CD4-positive, alpha-beta T cell treated with Interleukin-6 at 100 ng/mL for 8 hours (primary cell): ENCODE measurements around the gene HOXA3.

Experiments
- DNase-seq: peaks from one replicate; pipeline ENCODE4 v3.0.0-alpha.2; 2020; ENCODE audit warnings: mixed read lengths, low spot score

Gene HOXA3

DNA sequence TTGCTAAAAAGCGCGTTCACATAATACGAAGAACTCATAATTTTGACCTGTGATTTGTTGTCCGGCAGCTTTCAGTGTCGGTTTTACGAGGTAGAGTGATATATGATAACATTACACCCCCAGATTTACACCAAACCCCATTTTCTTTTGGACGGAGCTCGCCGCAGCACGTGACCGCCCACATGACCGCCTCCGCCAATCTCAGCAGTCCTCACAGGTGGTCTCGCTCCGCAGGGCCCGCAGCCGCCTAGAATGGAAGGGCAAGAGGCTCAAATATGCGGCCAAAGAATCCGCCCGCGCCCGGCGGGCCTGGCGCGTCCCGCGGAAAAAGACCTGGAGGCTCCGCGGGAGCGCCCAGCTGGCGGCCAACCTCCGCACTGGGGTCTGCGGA lies 4.1 kb upstream of the HOXA3 start, which contains the start of gene HOXA7:
HOXA7 (minus strand) TSS at position 168 of the 391 bp plus-strand sequence; CDS start at position 38, 130 bp downstream.
- DNase-seq: no peak

DNA sequence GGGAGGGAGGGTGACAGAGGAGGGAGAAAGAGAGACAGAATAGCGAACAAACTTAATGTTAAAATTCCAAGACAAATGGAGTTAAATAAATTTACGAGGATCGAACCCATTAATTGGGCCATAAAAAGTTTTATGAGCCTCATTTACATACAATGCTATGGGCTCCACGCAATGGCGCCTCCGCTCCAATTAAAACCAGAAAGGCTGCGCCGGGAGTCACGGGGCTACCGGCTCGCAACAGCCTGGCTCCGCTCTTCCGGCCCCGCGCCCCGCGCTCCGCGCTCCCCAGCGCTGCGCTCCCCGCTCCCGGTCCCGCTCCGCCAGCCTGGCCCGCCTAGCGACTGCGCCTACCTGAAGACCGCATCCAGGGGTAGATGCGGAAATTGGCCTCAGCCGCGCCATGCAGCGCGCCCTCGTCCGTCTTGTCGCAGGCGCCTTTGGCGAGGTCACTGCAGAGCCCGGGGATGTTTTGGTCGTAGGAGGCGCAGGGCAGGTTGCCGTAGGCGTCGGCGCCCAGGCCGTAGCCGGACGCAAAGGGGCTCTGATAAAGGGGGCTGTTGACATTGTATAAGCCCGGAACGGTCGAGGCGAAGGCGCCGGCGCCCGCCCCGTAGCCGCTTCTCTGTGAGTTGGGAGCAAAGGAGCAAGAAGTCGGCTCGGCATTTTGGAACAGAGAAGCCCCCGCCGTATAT lies 3.6 kb upstream of the HOXA3 start:
- no peak for DNase-seq

DNA sequence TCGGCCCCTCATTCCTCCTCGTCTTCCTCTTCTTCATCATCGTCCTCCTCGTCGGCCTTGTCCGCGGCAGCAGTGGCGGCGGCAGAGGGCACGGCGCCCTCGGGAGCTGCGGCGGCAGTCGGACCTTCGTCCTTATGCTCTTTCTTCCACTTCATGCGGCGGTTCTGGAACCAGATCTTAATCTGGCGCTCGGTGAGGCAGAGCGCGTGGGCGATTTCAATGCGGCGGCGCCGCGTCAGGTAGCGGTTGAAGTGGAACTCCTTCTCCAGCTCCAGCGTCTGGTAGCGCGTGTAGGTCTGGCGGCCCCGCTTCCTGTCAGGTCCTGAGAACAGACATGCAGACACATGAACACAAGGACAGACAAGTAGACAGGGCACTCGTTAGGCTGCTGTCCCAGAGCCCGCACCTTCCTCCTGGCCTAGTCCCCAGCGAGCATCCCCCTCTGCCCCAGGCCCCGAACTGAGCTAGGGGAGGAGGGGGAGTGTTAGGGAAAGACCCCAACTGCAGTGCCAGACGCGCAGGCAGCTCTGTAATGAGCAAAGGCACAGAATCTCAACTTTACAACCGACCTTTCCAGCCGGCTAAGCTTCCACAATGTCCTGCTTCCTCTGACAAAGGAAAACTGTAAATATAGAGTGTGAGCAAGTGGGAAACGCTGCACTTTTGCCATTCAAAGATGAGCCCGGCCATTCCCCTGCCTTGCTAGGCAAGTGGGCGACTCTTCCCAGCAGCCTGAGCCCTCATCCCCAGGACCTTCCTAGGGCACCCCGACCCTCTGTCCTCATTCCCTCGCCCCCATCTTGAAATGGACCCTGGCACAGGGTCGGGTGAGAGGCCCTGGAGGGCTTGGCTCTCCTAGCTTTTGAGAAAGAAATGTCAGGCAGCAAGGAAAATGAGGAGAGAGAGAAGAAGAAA lies 2.8 kb upstream of the HOXA3 start:
- no peak for DNase-seq

DNA sequence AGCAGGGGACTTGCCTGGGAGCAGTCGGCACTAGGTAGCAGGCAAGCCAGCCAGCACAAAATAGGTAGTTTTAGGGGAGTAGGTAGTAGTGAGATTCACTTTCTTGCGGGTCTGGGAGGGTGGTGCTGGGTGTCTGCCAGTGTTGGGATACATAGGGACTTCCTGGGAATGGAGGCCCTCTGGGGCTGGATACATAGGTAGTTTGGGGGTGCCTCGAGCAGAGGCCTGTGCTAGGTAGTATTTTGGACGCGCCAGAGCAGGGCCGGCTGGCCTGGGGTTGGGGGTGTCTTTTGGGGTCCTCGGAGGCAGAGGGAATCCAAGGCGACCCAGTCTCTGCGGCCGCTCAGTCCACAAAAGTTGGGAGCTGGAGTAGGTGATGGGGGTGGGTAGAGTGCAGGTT lies 2.0 kb upstream of the HOXA3 start:
- no peak for DNase-seq

DNA sequence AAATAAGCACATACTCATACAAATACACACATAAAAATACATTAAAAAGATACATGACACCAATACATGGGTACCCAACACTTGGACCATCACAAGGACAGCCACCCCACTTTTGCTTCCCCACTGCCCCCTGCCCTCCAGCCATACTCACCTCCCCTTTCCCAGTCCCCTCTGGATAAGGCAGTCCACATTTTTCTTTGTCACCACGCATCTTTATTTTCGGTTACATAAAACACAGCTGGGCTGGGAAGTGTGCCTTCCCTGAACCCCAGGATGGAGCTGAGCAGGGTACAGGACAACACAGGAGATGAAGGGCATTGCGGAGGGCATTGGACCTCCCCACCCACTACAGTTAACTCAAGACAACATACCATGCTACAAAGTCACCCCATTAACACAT lies 1.1 kb upstream of the HOXA3 start:
- no peak for DNase-seq

DNA sequence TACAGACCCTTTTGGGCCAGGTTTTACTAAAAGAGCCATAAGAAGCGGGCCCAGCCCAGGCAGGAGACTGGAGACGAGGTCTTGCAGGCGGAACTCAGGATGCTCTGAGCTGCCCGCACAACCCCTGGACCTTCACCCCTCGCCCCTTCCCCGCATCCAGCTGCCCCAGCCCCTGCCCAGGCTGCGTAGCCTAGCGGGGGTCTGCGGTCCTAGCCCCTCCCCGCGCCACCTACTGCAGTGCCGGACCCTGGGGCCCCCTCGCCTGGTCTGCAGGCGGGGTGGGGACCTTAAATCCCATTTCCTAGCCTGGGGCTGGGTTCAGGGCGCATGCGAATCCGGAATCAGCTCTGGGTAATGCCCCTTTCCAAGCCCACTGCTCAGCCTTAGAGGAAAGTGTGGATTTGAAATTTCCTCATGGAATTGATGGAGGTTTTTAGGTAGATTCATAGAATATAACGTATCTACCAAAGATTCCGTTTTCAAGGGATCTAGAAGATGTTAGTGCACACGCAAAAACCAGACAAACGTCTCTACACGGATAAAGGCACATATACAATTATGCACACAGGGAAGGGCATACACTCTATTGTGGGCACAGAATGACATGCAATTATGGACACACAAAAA lies 546 bp upstream of the HOXA3 start:
- DNase-seq: no peak

DNA sequence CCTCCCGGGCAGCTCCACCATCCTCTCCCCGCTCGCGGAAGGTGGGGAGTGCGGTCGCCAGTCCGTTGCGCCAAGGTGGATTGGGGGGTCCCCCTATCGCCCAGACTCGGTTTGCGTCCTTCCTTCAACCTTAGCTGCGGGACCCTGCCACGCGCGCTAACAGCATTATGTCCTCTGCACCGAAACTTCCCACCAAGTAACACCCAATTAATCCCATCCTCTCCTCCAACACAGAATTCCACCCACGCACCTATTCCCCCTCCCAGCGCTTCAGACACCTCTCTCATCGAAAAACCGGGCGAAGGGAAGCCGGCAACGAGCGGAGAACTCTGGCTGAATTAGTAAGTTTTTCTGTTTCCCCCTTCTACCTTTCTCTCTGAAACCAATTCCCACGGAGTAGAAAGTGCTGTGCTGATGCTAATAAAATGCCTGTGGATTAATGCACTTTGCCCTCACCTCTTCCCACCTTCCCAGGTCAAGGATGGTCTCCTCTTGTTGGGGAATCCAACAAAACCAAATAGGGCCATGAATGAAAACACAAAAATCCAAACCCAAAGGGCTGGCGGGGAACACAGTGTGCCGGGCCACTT lies 947 bp downstream of the HOXA3 start:
- DNase-seq: no peak

DNA sequence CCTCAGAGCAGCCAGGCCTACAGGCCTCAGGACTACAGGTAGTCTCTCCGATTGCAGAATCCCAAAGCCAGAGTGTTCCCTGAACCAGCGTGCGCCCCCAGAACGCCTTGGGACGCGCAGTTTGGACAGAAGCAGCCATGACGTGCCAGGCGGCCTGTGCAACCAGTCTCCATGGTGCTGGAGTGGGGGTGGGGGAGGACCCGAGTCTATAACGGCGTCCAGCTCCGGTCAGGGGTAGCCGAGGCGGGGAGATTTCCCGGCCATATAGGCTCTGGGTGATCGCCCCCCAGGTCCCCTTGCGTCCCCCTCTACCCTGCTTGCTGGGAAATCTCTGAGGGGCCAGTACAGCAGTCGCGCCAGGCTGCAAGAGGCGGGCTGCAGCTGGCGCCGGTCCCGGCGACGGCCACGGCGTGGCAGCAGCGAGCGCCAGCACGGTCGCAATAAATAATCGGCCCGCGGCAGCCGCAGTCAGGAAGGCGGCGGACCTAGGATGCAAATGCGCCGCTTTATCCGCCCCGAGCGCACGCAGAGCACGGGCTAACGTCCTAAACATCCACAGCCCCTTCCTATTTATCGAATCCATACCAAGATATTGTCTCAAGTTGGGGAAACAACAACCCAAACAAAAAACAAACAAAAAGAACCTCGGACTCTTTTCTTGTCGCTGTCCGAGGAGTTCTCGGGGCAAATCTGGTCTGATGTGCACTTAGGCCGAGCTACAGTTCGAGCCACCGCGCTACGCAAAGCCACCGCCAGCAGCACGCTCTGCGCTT lies 1.6 kb downstream of the HOXA3 start:
- DNase-seq: peak; percentile 56

DNA sequence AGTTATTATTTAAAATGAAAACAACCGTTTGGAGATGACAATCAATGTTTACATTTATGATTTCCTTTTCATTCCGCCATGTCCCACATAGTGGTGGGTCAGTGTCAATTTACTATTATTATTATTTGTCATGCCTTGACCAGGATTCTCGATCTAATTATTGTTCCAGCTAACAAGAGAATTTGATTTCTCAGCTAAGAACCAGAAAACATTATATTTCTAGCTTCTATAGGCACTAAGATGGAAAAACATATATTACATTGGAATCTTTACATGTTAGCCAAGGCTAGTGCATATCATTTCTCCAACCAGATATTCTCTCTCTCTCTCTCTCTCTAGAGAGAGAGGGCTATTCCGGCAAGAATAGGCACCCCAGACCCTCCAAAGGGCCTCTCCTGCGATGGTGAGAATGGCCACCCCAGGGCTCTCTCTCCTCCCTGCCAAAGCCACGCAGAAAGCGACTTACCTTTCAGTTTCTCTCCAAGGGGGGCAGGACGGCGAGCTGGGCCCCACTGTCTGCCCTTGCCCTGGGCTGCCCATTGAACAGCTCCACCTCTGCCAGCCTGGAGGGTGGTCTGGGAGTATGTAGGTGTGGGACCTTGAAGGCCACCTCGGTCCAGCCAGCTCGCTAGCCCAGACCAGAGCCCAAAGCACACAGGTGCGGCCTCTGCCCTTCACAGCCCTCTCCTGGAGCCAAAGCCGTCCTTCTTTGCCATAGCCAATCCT lies 2.4 kb downstream of the HOXA3 start:
- no peak for DNase-seq

DNA sequence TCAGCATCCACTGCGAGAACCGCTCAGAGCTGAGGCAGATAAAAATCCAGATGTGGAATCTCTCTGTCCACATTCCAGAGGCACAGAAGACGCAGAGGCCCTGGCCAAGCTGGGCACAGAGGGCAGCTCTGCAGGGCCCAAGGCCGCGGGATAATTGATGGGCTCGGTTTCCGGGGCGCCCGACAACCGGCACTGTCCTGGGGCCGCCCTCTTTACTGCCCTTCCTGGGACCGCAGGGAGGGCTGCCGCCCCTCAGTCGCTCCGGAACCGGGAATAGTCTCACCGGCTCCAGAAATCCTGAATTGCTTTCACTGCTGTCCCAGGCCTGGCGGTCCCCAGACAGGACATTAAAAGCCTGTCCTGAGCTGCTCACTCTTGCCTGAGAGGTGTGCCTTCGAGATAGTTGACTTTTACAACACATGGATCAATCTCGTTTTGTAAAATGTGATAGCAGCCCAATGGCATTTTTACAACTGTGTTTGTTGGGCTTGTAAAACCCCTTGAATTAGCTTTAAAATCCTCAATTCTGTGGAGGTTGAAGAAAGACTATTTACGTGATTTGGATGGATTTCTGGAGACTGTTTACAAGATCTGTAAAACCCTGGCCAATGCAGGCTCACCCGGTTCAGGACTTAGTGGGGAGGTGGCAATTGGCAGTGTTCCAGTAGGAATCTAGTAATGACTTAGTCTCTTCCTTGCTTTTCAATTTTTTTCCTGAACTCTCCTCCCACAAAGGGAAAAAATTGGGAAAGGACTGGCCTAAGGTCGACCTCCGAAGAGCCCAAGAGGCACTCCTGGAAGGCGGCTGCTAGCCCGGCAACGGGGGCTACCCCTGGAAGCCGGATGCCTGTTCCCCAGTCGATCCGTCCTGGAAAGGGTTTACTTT lies 3.4 kb downstream of the HOXA3 start:
- DNase-seq: no peak

DNA sequence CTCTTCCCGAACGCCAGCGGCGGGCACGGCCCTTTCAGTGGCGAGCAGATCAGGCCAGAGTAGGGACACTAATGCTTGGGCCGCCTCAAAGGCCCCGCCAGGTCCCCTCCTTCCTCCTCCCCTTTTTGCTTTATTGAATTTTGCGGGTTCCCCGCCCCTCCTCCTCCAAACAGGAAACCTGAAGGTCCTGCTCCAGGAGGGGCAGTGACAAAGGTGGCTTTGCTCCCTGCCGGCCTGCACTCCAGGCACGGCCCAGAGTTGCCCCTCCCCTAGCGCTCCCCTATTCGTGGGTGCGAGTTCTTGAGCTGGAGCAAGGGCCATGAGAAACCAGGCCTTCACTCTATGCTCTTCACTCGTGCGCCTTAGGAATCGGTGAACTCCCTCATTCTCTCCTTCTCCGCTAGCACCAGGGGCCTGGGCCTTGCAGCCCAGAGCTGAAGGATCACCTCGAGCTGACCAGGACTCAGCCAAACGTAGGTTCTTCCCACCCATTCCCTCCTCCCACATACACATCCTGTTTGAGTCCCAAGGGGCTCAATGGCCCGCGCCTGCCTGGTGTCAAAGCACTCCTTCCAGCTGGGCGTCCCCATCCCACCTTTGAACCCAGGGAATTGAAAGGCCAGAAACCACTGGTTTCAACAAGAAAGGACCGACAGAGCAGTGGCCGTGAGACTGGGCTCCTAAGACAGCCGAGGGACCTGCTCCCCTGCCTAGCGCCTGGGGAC lies 4.2 kb downstream of the HOXA3 start:
- DNase-seq: no peak

DNA sequence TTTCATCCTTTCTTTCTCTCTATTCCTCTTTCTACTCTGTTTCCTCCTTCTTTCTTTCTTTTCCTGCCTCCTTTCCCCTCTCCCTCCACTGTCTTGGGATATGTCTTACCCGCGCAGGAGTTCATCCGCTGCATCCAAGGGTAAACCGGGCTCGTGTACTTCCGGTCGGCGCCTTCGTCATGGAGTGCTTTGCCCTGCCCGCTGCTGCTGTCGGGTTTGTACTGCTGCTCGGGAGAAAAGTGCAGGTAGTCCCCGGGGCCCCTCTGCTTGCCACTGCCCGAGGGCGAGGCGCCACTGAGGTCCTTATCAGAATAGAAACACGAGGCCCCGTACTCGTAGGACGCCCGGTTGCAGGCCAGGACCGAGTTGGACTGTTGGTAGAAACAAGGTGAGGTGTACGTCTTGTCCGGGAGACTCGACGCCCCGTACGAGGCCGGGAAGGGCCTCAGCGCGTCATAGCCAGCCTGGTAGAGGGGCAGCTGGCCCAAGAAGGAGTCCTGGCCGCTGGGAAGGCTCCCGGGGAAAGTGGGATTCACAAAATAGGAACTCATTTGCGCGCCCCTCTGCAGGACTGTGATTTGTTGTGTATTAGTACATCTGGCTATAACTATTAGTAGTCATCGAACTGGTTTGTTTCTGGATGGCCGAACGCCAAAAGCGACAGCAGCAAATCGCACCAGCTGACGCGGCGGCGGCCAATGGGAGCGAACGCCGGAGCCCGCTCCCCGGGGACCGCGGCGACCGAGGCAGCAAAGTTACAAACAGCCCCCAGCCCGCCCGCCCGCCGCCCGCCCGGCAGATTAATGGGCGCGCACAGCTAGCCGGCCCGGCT lies 5.0 kb downstream of the HOXA3 start, which contains the start of gene HOXA6:
HOXA6 (minus strand) TSS at position 576 of the 832 bp plus-strand sequence; CDS start at position 551, 25 bp downstream.
- DNase-seq: no peak

DNA sequence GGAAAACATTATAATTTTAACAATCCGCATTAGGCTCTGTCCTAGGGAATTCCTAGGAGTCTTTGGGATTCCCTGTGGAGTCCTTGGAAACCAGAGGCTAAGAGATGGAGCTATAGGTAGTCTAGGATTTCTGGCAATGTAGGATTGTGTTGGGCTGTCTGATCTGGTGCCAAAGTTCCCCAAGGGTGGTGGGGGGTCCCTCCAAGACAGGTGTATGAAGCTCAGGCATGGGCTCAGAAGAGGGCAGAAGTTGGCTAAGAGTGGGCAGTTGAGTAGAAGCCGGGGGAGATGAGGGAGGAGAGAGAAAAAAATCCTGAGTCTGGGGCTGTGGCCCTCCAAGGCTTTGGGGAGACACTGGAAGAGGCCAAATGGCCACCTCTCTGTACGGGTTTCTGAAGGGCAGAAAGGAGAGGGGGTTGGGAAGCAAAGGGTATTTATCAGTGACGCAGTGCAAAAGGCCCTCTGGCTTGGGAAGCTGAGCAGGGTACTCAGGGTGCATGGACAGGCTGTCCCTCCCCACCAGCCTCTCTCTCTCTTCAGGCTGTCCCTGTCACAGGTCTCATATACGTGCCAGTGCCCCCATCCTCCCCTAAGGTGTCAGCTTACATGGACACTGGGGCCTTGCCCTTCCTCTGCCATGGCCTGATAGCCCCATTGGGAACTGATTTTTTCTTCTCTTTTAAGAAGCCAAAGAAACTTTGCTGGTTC lies 5.7 kb downstream of the HOXA3 start:
- DNase-seq: no peak

DNA sequence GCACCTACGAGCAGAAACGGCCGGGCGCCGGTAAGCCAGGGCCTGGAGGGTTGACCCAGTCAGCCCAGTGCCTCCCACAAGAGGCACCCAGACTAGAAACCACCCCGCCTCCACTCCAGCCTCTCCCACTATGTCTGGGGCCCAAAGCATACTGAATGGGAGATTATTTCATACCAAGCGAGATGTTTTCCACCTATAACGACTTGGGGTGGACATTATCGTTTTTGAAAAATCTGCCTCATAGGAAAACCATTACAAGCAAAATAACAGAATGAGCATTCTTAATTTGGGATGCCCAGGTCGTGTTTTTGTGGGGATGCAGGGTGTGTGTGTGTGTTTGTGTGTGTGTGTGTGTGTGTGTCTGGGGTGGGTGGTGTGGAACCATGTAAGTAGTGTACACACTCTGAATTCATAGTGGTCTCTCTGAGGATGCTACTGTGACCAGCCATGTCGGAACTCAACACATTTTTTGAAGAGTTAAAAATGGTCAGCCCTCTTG lies 6.4 kb downstream of the HOXA3 start:
- DNase-seq: no peak

DNA sequence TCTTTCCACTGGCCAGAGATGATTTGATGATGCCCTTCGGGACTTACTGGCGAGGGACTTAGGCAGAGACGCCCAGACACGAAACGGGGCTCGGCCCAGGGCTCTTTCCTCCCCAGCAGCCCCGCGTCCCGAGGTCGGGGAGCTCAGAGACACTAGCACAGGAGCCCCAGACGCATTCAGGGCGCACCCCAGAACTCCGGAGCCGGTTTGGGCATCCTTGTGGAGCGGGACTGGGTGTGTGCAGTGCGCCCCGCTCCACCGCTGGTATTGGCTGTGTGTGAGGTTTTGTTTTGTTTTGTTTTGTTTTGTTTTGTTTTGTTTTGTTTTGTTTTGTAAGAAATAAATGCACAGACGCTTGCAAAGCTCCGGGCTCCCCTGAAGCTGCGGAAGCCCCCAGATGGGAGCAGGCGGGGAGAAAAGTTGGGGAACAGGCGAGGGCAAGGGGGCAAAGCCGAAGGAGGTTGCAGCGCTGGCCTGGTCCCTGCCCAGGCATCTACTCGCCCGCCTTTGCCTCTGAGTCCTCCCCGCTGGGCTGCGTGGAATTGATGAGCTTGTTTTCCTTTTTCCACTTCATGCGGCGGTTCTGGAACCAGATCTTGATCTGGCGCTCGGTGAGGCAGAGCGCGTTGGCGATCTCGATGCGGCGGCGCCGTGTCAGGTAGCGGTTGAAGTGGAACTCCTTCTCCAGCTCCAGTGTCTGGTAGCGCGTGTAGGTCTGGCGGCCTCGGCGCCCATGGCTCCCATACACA lies 7.0 kb downstream of the HOXA3 start:
- DNase-seq: no peak

DNA sequence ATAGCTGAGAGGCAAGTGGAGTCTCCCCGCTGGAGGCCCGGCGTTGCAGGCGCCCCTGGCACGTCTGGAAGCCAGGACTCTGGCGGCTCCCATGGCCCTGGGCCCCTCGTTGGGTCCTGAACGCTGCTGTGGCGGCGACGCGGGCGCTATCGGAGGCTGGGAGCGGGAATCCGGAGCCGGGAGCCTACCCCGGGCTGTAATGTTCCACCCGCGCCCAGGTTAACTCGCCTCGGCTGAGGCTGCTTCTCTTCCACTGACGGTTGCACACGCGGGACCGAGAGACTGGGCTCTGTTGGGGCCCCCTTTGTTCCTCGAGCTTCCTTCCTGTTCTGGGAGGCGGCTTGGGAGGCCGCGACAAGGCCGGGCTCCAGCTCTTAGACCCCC lies 7.6 kb downstream of the HOXA3 start:
- no peak for DNase-seq
